Skeletal muscle satellite cell (primary cell): ENCODE measurements around the gene MAGEB17.

Source experiments
- H3K27me3 ChIP-seq: 2 replicates; pipeline ENCODE4 v1.7.0; 2013; ENCODE audit warnings: low read length; ENCODE audit not compliant: control insufficient read depth, insufficient read depth
- H3K36me3 ChIP-seq: 2 replicates; pipeline ENCODE4 v1.7.0; 2013; ENCODE audit warnings: mild to moderate bottlenecking, control low read depth, low read length; ENCODE audit not compliant: insufficient read depth
- H3K4me1 ChIP-seq: 2 replicates; pipeline ENCODE4 v1.7.0; 2013; ENCODE audit warnings: low read length; ENCODE audit not compliant: control insufficient read depth, insufficient read depth
- H3K4me2 ChIP-seq: 2 replicates; pipeline ENCODE4 v1.7.0; 2013; ENCODE audit warnings: mild to moderate bottlenecking, low read length
- H3K4me3 ChIP-seq: 2 replicates; pipeline ENCODE4 v1.7.0; 2013; ENCODE audit warnings: low read length
- H3K9ac ChIP-seq: 2 replicates; pipeline ENCODE4 v1.7.0; 2013; ENCODE audit warnings: mild to moderate bottlenecking, low read depth, low read length, moderate library complexity
- H3K9me3 ChIP-seq: replicated peaks from 2 replicates; pipeline ENCODE4 v1.7.0; 2013; ENCODE audit warnings: mild to moderate bottlenecking, control low read depth, low read length

The MAGEB17 gene

GRCh38 chrX:16212436-16212835, 45.2 kb downstream of the MAGEB17 start:
- no peaks in the 10 kb centered on the region for H3K36me3 ChIP-seq
- H3K9ac ChIP-seq = no peak overlapping the region
- H3K4me3 ChIP-seq = no peak overlapping the region
- H3K4me2 ChIP-seq = no peak overlapping the region
- no peaks in the 10 kb centered on the region for H3K9me3 ChIP-seq
- no peaks in the 10 kb centered on the region for H3K4me1 ChIP-seq
- no peaks in the 10 kb centered on the region for H3K27me3 ChIP-seq

- Histone ChIP-seq H3K4me3 (no peak overlapping the region), H3K9me3 (no peaks in the 10 kb centered on the region), H3K4me2 (no peak overlapping the region), H3K36me3 (no peaks in the 10 kb centered on the region), H3K9ac (no peak overlapping the region), H3K4me1 (no peaks in the 10 kb centered on the region), H3K27me3 (no peaks in the 10 kb centered on the region)
Measured at GRCh38 chrX:16213961-16214360, 46.7 kb downstream of the MAGEB17 start.

- Histone ChIP-seq H3K27me3 (no peaks in the 10 kb centered on the region), H3K36me3 (no peaks in the 10 kb centered on the region), H3K4me2 (no peak overlapping the region), H3K4me3 (no peak overlapping the region), H3K9ac (no peak overlapping the region), H3K9me3 (no peaks in the 10 kb centered on the region), H3K4me1 (no peaks in the 10 kb centered on the region)
Measured at GRCh38 chrX:16215660-16216059, 48.4 kb downstream of the MAGEB17 start.
